ENCODE measurements around the gene DHRSX.
"Not testable (repeated sequence)": the region's sequence is repeated elsewhere in the genome, so short reads cannot be mapped to it uniquely, and the experiment has no call there.

Gene DHRSX

GRCh38 chrX:2359522-2359921 is 141.3 kb downstream of the DHRSX start:
- ATAC-seq (replicated peaks), result not testable (repeated sequence)

GRCh38 chrX:2351999-2352995 is 148.5 kb downstream of the DHRSX start:
- Mint-ChIP-seq H3K27me3 (no peaks in the 10 kb centered on the region), H3K27ac (peak overlapping the region in 1 of 2 donors; percentile 84), H3K4me3 (no peak overlapping the region), H3K9me3 (no peaks in the 10 kb centered on the region), H3K36me3 (ENCODE audit: insufficient read depth) (no peaks in the 10 kb centered on the region), H3K4me1 (ENCODE audit: low read depth in 2 of 2) (peaks cover 0 to 14% of the 10 kb centered on the region in 2 donors)
- no peak for ATAC-seq (replicated peaks)
- DNase-seq, result no peak

More at GRCh38 chrX:2359522-2359921, 141.3 kb downstream of the DHRSX start:
- H3K27me3 Mint-ChIP-seq; DNase-seq; H3K27ac Mint-ChIP-seq; H3K4me1 Mint-ChIP-seq (ENCODE audit: low read depth in 2 of 2); H3K9me3 Mint-ChIP-seq; H3K4me3 Mint-ChIP-seq; H3K36me3 Mint-ChIP-seq (ENCODE audit: insufficient read depth): not testable (repeated sequence)

- H3K9me3 Mint-ChIP-seq, result no peaks in the 10 kb centered on the region
- no peaks in the 10 kb centered on the region for H3K36me3 Mint-ChIP-seq (ENCODE audit: insufficient read depth)
- ATAC-seq (replicated peaks), result no peak
- H3K4me1 Mint-ChIP-seq (ENCODE audit: low read depth in 2 of 2), result peaks cover 0 to 10% of the 10 kb centered on the region in 2 donors
- DNase-seq, result no peak
- H3K4me3 Mint-ChIP-seq, result no peak overlapping the region
- no peaks in the 10 kb centered on the region for H3K27me3 Mint-ChIP-seq
- no peak overlapping the region for H3K27ac Mint-ChIP-seq
These were observed 149.5 kb downstream of the DHRSX start for GRCh38 chrX:2351321-2351720.

- H3K27ac Mint-ChIP-seq; H3K9me3 Mint-ChIP-seq; H3K4me3 Mint-ChIP-seq; H3K27me3 Mint-ChIP-seq; DNase-seq; ATAC-seq (replicated peaks); H3K4me1 Mint-ChIP-seq (ENCODE audit: low read depth in 2 of 2); H3K36me3 Mint-ChIP-seq (ENCODE audit: insufficient read depth): not testable (repeated sequence)
These were observed 150.1 kb downstream of the DHRSX start for GRCh38 chrX:2350703-2351102.

GRCh38 chrX:2350036-2350435 is 150.7 kb downstream of the DHRSX start:
- H3K9me3 Mint-ChIP-seq; DNase-seq; H3K4me1 Mint-ChIP-seq (ENCODE audit: low read depth in 2 of 2); H3K4me3 Mint-ChIP-seq; H3K27ac Mint-ChIP-seq; H3K27me3 Mint-ChIP-seq; ATAC-seq (replicated peaks); H3K36me3 Mint-ChIP-seq (ENCODE audit: insufficient read depth): not testable (repeated sequence)

- ATAC-seq (replicated peaks) (no peak), DNase-seq (no peak)
- Mint-ChIP-seq H3K4me3 (no peak overlapping the region), H3K27me3 (no peaks in the 10 kb centered on the region), H3K27ac (no peak overlapping the region), H3K9me3 (peaks cover 0 to 2% of the 10 kb centered on the region in 2 donors), H3K36me3 (ENCODE audit: insufficient read depth) (no peaks in the 10 kb centered on the region), H3K4me1 (ENCODE audit: low read depth in 2 of 2) (peaks cover 0 to 5% of the 10 kb centered on the region in 2 donors)
These were observed 152.6 kb downstream of the DHRSX start for GRCh38 chrX:2348211-2348610.

- Mint-ChIP-seq H3K27ac (no peak overlapping the region), H3K27me3 (no peaks in the 10 kb centered on the region), H3K4me3 (no peak overlapping the region), H3K36me3 (ENCODE audit: insufficient read depth) (peaks cover 3% of the 10 kb centered on the region), H3K9me3 (peaks cover 0 to 9% of the 10 kb centered on the region in 2 donors), H3K4me1 (ENCODE audit: low read depth in 2 of 2) (peaks cover 0 to 4% of the 10 kb centered on the region in 2 donors)
- DNase-seq (no peak), ATAC-seq (replicated peaks) (no peak)
These were observed 154.6 kb downstream of the DHRSX start for GRCh38 chrX:2346158-2346557.

GRCh38 chrX:2345562-2345961 is 155.2 kb downstream of the DHRSX start:
- DNase-seq (no peak), ATAC-seq (replicated peaks) (no peak)
- H3K9me3 Mint-ChIP-seq, result peaks cover 2 to 12% of the 10 kb centered on the region in 2 donors
- H3K27me3 Mint-ChIP-seq, result no peaks in the 10 kb centered on the region
- H3K4me3 Mint-ChIP-seq, result no peak overlapping the region
- H3K4me1 Mint-ChIP-seq (ENCODE audit: low read depth in 2 of 2), result peaks cover 0 to 4% of the 10 kb centered on the region in 2 donors
- H3K36me3 Mint-ChIP-seq (ENCODE audit: insufficient read depth), result peaks cover 5% of the 10 kb centered on the region
- H3K27ac Mint-ChIP-seq, result no peak overlapping the region

GRCh38 chrX:2343413-2343812 is 157.4 kb downstream of the DHRSX start:
- Mint-ChIP-seq H3K36me3 (ENCODE audit: insufficient read depth) (peaks cover 6% of the 10 kb centered on the region), H3K27ac (no peak overlapping the region), H3K27me3 (no peaks in the 10 kb centered on the region), H3K9me3 (peaks cover 7 to 29% of the 10 kb centered on the region in 2 donors), H3K4me3 (no peak overlapping the region), H3K4me1 (ENCODE audit: low read depth in 2 of 2) (no peaks in the 10 kb centered on the region)
- DNase-seq (no peak), ATAC-seq (replicated peaks) (no peak)

GRCh38 chrX:2342874-2343273 is 157.9 kb downstream of the DHRSX start:
- Mint-ChIP-seq H3K4me3 (no peak overlapping the region), H3K27ac (no peak overlapping the region), H3K9me3 (peaks cover 7 to 30% of the 10 kb centered on the region in 2 donors), H3K4me1 (ENCODE audit: low read depth in 2 of 2) (no peaks in the 10 kb centered on the region), H3K27me3 (no peaks in the 10 kb centered on the region), H3K36me3 (ENCODE audit: insufficient read depth) (peaks cover 6% of the 10 kb centered on the region)
- no peak for DNase-seq
- ATAC-seq (replicated peaks), result no peak

- H3K9me3 Mint-ChIP-seq, result peaks cover 7 to 30% of the 10 kb centered on the region in 2 donors
- no peak for DNase-seq
- H3K36me3 Mint-ChIP-seq (ENCODE audit: insufficient read depth), result peaks cover 6% of the 10 kb centered on the region
- H3K27me3 Mint-ChIP-seq, result no peaks in the 10 kb centered on the region
- H3K4me3 Mint-ChIP-seq, result no peak overlapping the region
- ATAC-seq (replicated peaks), result no peak
- H3K4me1 Mint-ChIP-seq (ENCODE audit: low read depth in 2 of 2), result no peaks in the 10 kb centered on the region
- no peak overlapping the region for H3K27ac Mint-ChIP-seq
These were observed 158.5 kb downstream of the DHRSX start for GRCh38 chrX:2342281-2342688.

- no peaks in the 10 kb centered on the region for H3K27me3 Mint-ChIP-seq
- no peaks in the 10 kb centered on the region for H3K4me1 Mint-ChIP-seq (ENCODE audit: low read depth in 2 of 2)
- no peak overlapping the region for H3K4me3 Mint-ChIP-seq
- DNase-seq (no peak), ATAC-seq (replicated peaks) (no peak)
- H3K27ac Mint-ChIP-seq, result no peak overlapping the region
- H3K36me3 Mint-ChIP-seq (ENCODE audit: insufficient read depth), result peaks cover 6% of the 10 kb centered on the region
- H3K9me3 Mint-ChIP-seq, result peaks cover 7 to 30% of the 10 kb centered on the region in 2 donors
These were observed 159.8 kb downstream of the DHRSX start for GRCh38 chrX:2340991-2341390.

GRCh38 chrX:2336181-2336580 is 164.6 kb downstream of the DHRSX start:
- Mint-ChIP-seq H3K4me1 (ENCODE audit: low read depth in 2 of 2) (no peaks in the 10 kb centered on the region), H3K36me3 (ENCODE audit: insufficient read depth) (peaks cover 3% of the 10 kb centered on the region), H3K27me3 (no peaks in the 10 kb centered on the region), H3K27ac (no peak overlapping the region), H3K4me3 (no peak overlapping the region), H3K9me3 (peaks cover 10 to 21% of the 10 kb centered on the region in 2 donors)
- ATAC-seq (replicated peaks) (no peak), DNase-seq (no peak)

- Mint-ChIP-seq H3K27ac (no peak overlapping the region), H3K4me3 (no peak overlapping the region), H3K27me3 (no peaks in the 10 kb centered on the region), H3K4me1 (ENCODE audit: low read depth in 2 of 2) (no peaks in the 10 kb centered on the region), H3K9me3 (peaks cover 4 to 9% of the 10 kb centered on the region in 2 donors), H3K36me3 (ENCODE audit: insufficient read depth) (no peaks in the 10 kb centered on the region)
- ATAC-seq (replicated peaks) (no peak), DNase-seq (no peak)
These were observed 166.5 kb downstream of the DHRSX start for GRCh38 chrX:2334237-2334636.

Data from effector memory CD8-positive, alpha-beta T cell (primary cell).